ENCODE measurements around the gene RAD51B.

The RAD51B gene

DNA sequence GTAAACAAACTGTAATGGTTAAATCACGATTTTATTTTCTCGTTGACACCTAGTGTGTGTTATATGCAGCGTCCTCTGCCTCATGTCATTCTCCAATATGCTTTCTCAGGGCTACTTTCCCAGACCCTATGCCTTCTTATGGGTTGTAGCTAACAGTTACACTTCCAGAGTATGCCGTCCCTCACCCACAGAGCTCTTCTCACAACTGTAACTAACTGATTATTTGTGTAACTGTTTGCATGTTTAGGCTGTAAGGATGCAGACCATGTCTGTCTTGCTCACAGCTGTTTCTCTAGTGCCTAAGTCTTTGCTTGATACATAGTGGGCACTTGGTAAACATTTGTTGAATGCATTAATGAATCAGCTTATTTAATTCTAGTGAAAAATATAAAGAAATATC lies 555.8 kb downstream of the RAD51B start:
- no peak for DNase-seq

DNA sequence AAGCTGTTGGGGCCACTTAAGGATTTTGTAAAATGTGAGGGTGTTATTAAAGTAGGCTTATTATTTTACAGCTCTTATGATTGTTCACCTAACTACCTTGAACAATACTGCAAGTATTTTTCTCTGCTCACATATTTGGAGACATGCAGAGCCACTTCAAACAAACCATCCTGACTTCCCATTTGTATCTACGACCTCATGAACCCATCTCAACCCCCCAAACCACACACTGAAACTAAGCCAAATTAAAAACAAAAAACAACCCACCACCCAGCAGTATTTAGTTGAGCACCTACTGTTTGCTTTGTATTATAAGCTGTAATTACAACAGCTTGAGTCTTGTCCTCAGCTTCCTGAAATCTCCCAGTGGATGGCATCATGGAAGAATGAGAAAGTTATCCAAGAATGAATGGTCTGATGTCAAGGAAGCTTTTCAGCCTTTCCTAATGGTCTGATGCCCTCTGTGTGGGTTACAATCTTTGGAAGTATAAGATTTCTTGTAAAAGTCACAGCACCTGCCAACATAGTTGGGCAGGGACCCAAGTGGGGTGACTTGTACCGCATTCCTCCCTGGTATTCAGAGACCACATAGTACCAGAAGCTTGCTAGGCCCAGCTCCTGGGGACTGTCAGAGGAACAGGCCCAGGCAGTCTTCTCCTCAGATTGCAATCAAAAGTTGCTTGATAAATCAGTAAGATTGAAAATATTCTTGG lies 556.6 kb downstream of the RAD51B start:
- no peak for DNase-seq

DNA sequence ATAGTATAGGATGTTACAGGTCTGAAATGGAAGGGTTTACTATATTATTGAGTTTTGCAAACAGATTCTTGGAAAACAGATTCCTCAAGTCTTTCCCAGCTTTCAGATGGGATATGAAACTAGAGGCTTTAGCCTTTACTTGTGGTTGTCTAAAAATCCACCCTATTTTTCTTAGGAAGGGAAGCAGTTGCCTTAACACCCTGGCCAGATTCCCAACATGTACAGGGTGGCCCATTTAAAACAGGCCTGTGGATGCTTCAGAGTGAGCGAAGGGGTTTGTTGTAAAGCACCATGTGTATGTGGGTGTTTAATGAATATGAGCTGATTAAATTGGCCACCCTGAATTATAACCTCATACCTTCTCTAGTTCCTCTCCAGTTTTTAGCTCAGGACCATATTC lies 557.4 kb downstream of the RAD51B start:
- DNase-seq = no peak

DNA sequence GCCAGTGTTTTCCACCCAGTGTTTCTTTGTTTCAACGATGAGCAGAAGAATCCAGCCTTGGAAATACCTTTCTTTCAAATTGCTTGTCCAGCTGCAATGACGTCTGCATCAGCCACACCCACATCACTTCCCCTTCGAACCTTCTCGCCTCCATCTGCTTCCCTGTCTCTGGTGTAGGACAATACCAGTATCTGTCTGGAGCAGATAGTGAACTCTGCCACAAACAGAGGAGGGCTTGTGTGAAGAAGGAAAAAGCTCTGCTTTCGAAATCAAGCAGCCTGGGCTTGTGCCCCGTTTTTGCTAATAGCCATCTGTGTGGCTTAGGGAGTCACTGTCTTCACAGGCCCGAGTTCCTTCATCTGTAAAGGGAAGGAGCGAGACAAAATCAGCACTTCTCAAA lies 557.9 kb downstream of the RAD51B start:
- DNase-seq = no peak

DNA sequence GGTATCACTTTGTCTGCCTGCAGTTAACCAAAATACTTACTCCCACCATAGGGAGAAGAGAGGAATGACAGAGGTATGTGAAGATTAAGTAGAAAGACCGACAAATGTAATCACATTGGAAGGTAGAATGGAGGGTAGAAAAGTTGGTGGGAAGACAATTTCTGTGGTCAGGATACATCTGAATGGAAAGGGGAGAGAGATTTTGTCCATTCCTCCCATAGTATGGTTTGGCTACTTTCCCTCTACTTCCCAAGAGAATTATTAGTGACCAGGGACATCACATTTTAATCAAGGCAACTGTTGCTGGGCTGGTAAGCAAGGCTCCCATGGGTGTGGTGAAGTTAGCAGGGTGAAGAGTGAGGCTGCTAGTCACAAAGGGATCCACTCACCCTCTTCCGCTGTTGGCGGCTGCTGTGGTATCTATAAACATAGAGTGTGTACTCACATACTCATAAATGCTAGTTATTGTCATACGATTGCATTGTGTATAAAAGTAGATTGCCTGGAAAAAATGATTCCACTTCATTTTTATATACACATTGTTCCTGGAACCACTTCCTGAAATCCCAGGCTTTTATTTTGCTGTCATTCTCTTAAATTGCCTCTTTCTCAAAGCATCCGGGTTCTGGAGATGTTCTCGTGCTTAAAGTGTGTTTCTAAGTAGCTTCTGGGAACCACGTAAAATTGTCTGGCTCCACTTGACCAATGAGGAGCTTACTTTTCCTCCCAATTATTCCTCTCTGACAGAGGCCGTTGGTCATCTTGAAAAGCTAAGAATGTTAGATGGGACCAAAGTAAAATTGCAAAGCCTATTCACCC lies 560.1 kb downstream of the RAD51B start:
- DNase-seq = peak; percentile 43

DNA sequence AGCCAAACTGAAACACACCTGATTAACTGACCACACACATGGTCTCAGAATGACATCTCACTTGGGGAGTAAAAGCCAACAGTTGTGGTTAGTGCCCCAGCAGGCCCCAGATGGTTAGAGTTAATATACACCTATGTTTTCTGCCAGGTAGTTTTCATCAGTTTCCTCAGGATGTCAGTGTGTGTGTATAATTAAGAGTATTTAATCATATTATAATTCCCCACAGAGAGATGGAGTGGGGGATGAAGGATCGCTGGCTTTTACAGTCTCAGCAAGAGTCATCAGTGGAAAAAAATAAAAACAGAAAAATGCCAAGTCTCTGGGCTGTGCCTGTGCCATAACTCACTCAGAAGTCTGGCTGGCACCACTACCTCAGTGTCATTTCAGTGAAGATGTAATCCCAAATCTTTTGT lies 560.8 kb downstream of the RAD51B start:
- DNase-seq = no peak

DNA sequence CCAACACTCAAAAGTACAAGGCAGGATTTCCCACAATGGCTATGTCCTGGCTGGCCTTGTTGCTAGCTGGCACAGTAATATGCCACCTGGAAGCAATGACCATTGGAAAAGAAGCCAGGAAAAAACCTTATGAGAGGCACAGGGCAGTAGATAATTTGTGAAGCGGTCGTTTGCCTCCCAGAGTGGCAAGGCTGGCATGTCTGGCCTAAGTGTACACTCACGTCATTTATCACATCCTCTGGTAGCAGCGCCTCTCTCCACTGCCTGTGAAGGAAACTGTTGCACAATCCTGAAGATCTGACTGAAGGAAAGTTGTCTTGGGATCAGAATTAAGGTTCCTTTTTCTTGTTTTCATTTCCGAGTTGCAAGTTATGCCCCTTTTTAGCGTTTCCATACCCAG lies 564.8 kb downstream of the RAD51B start:
- DNase-seq = no peak

DNA sequence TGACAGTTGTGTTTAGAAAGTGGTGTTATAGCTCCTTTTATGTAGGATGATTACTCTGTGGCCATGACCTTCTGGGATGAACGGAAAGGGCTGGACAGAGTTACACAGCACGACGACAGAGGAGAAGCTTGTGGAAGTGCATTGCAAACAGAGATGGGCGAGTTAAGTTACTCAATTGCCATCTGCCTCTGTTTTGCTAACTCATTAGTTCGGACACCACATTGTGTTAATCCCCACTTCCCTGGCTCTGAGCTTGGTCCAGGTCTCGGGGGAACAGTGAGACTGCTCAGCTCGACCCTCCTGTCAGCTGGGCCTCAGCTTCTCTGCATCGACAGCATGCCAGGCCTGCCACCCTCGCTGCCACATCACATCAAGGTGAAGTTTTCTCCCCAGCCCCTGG lies 565.3 kb downstream of the RAD51B start:
- no peak for DNase-seq

DNA sequence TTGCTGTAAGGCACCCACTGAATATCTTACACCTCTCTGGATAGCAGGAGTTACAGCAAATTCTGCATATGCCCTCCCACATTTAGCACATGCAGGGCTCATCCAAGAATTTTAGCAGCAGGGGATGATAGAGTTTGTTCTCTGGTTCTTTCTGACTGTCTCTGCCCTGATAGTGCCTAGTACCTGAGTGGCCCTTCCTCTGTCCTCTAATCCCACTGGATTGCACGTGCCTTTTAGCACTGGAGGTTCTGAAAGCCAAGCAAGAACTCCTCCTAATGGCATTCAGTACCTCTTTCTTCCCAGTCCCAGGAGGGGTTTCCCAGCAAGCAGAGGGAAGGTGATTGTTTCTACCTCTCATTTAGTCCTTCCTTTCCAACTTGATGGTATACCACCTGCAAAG lies 566.9 kb downstream of the RAD51B start:
- no peak for DNase-seq

DNA sequence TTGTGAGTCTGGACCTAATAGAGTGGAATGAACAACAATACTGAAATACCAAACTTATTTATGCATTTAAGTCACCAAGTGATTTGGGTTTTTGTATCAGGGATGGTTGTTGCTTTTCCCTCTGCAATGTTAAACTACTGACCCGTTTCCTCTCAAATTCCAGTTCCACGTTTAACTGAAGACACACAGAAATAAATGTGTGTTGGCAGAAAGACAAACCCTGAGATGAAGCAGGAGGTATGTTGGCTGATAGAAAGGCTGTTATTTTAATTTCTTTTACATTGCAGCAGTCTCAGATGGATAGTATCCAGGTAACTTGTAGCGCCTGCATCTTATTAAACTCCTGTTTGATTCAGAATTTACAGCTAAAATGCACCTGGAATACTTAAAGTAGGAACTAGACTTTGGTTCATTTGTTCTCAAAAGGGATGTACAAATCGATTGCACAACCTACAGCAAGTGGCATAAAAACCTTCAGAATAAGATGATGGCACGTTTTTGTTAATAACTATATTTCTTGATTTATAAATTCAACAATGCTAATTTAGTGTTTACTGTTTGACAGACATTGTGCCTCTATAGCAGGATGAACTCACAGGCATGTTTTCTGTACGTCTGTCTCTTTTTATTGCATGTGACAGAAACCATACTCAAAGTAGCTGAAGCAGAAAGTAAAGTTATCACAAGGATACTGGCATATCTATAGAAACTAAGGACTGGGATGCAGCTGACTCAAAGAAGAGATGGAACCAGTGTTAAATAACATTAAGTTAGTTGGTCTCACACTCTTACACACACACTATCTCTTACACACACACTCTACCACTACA lies 567.6 kb downstream of the RAD51B start:
- DNase-seq = no peak

DNA sequence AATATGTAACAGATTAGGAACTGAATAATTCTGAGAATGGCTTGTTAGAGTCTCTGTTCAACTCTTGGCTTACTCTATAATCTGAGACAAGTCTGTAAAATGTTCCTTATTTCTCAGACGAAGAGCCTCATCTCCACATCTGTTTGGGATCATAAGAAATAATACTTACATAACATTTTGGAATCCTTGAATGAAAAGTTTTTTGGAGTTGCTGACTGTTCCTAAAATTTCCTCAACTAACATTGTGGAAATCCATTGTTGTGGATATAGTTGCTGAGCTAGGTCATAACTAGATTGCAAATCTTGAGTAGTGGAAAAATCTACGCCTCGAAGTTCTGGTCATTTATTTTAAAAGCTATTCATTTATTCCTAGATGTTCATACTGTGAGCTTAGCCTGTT lies 570.4 kb downstream of the RAD51B start:
- no peak for DNase-seq

DNA sequence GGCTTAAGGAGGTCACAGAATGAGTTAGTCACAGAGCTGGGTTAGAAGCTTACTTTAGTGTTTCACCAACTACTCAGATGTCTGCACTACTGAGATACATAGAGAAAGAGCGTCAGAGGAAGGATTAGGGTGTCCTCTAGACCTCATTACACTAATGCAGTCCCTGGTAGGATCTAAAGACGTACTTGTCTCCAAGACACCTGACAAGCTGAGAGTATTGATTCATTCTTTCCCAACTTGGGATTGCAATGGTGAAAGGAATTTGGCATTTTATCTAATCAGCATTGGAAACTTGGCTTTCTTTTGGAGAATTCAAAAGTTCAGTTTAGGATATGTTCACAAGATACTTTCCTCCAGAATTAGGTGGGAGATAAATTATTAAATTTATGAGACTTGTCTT lies 571.2 kb downstream of the RAD51B start:
- no peak for DNase-seq

DNA sequence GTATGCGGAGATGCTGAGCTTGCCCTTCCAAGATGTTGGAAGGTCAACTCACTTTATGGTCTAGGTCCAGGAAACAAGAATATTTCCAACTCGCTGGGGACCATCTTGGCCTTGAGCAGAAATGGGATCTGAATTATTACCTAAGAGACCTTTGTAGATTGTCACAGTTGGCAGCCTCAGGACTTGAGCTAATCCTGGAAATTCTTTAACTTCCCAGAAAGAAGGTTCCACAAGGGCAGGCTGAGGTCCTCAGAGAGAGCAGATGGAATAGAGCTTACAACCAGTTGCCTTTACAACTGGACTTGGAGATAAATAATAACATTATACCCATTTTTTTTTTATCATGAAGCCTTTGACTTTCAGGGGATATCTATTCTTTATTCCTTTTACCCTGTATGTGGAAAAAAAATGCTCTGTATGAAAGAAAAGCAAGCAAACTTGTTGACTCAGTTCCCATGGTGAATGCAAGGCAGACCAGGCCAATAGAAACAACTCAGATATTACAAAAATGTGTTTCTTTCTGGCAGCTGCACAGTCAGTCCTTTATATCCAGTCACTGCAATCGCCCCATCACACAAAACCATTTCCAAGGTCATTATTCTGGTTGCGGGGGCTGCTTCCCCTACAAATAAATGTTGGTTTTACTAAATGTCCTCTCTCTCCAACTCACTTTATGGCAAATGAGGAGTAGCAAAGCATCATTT lies 571.9 kb downstream of the RAD51B start:
- no peak for DNase-seq

DNA sequence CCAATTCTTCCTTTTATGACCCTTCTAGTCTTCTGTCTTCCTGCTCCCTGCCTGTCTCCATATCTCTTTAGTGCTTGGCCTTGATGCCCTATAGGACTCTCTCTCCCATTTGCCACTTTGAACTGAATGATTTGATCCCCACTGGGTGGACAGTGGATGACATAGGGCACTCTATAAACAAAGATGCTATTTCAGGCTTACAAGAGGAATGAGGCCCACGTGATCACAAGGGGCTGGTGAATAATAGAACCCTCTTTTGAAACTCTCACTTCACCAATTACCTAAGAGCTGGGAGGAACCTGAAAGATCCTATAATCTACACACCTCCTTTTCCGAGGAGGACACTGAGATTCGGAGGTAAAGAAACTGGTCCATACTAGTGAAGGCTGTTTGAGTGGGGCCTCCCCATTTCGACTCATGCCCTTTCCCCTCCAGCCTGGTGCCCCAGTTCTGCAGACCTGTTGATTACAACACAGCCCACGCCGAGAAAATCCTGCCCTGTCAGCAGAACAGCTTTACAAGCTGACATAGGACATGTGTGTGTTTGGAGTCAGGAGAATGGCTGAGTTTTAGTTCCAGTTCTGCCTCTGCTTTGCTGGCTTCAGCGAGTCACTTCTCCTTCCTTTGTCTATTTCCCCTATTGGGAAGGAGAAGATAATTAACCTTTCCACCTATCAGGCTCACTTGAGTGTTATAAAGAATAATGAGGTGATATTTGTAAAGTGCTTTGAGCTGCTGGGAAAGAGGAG lies 573.0 kb downstream of the RAD51B start:
- no peak for DNase-seq

DNA sequence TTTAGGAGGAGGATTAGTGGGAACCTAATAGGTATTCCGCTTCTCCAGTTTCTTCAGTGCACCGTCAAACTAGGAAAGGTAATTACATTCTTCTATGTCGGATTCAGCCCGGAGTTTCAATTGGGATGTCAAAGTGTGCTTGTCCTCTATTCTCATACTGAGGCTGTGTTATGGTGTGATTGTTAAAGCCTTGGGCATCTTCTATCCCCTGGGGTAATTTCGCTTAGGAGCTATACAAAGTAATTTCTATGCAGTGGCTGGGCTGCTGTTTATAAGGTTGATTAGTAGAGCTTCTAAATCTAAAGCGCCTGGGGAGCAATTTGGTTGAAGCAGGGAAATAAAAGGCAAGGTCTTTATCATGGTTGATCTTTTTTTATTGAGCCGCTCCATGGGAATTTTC lies 573.7 kb downstream of the RAD51B start:
- DNase-seq = no peak

DNA sequence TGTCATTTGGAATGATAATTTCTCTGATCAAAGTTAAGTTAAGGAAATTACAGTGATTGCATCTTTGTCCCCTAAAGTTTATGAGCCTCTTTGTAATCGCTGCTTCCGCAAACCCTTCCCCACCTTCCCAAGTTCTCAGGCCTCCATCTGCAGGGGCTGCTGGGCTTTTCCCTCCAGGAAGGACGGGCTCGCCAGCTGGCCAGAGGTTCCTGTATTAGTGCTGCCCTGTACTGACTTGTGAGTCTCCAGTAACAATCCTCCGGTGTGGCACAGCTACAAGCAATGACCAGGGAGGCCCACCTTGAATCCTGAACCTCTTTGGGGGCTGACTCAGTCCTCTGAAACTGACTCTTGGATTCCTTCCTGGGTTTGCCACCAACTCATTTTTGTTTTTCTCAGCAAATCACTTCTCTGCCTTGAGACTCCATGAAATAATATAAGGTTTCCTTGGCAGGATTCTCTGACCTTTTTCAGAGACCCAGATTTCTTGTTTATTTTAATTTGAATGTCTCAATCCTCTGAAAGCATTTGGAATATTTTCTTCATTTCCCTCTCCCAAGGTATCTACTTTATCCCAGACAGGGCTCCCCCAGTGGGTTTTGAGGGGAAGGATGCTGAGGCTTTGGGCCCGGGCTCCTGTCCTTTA lies 574.7 kb downstream of the RAD51B start:
- DNase-seq = no peak

DNA sequence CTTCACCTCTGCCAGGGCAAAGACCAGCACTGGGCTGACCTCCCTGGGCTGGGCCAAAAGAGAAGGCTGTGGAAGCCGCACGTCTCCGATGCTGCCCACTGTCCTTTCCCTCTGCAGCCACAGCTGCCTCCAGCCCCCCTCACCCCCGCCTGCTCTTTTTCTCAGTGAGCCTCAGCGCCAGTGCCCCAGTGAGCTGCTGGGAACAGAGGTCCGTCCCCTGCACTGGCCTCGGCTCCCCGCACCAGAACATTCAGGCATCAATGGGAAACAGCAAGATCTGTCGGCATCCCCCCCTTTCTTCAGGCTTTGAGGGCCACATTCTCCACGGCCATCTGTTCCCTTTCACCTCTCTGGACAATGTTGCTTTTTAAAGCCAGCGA lies 575.2 kb downstream of the RAD51B start:
- no peak for DNase-seq

DNA sequence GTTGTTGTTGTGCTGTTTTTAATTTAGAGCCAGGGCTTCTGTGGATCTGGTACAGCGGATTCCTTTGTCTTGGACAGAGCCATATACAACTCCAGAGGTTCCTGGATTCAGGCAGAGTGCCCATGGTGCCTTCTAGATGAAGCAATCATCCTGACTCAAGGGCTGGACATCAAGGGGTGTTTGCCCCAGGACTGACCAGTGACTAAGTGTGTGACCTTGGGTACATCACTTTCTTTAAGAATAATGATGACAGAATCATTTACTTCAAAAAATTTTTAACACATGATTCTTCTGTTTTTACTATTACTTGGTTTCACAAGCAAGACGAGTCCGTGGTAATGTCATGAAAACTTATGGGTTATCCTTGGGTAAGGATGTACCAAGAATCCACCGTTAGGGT lies 576.0 kb downstream of the RAD51B start:
- DNase-seq = no peak

DNA sequence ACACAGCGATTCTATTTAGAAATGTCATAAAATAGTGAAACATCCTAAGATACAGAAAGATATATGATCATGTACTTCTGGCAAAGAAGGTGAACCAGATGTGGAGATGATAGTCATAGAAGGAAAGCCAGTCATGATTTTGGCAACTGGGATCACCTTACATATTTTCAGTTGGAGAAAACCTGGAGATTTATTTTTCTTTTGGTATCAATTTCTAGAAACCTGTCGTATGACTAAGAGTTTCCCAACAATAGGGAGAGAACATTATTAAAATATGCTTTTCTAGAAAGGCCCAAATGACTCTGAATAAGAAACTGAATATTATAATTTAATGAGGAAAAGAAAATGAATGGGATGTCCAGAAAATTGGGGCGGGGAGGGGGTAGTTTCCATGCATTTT lies 576.9 kb downstream of the RAD51B start:
- DNase-seq = no peak

DNA sequence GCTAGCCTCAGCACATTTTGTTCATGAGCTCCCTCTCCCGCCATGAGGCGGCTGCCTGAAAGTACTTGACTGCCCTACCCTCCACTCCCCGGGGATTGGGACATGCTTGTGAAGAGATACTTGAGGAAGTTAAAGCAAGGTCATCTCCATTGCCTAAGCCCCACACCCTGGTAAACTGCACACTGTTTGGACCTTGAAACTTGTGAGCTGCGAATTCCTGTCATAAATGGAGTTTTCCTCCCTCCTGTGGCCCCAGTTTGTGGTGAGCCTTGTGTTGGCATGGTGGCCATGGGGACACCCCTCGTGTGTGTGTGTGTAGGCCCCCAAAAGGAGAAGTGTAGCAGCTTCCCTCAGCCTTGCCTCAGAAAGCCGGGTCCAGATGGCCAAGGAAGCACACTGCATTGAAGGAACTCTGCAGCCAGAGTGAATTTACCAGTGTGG lies 577.8 kb downstream of the RAD51B start:
- no peak for DNase-seq

DNA sequence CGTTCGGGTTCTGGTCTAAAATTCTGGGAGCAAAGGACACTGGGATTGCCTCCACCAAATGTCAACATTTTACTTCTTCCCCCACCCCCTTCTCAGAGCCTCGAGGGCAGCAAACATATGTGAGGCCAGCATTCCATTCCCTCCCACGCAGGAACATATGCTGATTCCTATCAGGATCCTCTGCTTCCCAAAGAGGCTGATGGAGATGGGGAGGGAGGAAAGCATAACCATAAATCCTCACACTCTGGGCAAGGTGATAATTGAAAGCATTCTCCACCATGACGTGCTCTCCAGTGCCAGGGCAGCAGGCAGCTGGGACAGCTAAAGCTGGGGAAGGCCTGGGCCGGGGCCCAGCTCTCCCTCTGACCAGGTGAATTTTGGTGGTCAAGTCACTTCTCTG lies 578.2 kb downstream of the RAD51B start:
- DNase-seq = no peak

DNA sequence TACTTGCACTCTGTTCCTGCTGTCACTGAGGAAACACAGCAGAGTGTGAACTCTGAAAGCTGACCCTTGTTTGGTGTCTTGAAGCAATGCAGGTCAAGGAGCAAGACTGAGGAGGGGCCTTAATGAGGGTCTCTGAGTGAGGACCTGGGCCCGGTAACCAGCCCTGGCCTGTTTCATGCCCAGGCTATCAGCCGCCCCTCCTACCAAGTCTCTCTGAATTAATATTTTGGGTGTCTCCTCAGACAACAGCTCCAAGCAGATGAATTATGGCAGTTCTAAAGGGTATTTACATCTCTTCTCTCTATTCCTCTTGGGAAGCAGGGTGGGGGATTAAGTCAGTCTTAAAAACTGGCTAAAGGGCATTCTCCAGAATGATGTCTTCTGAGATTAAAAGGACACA lies 578.8 kb downstream of the RAD51B start:
- no peak for DNase-seq
